MM.1S (cell line): Measurements from ENCODE around the gene GPAT3.

Source experiments
- DNase-seq: peaks from one replicate; pipeline ENCODE4 v3.0.0-alpha.2; 2015
- H2AFZ ChIP-seq: fragments of 300-600 bp; sonication (generic); 2 replicates; pipeline ENCODE4 v1.6.0; 2016; ENCODE audit warnings: antibody characterized with exemption, low read length
- H3F3A ChIP-seq: fragments of 300-600 bp; sonication (generic); 2 replicates; pipeline ENCODE4 v1.6.1; 2016; ENCODE audit warnings: mild to moderate bottlenecking, antibody characterized with exemption, low read length, moderate library complexity, mixed read lengths; ENCODE audit not compliant: insufficient read depth
- H3K27ac ChIP-seq: fragments of 300-600 bp; sonication (generic); 2 replicates; pipeline ENCODE4 v1.5.1; 2016; ENCODE audit warnings: mild to moderate bottlenecking, low read length
- H3K27me3 ChIP-seq: fragments of 300-600 bp; sonication (generic); replicated peaks from 2 replicates; pipeline ENCODE4 v1.6.0; 2016; ENCODE audit warnings: low read length; ENCODE audit not compliant: insufficient read depth
- H3K36me3 ChIP-seq: fragments of 300-600 bp; sonication (generic); replicated peaks from 2 replicates; pipeline ENCODE4 v1.6.1; 2016; ENCODE audit warnings: mild to moderate bottlenecking, low read length, mixed read lengths; ENCODE audit not compliant: insufficient read depth
- H3K4me1 ChIP-seq: fragments of 300-600 bp; sonication (generic); 2 replicates; pipeline ENCODE4 v1.6.1; 2016; ENCODE audit warnings: low read length, mixed read lengths
- H3K4me2 ChIP-seq: fragments of 300-600 bp; sonication (generic); 2 replicates; pipeline ENCODE4 v1.6.0; 2016; ENCODE audit warnings: low read depth, low read length
- H3K4me3 ChIP-seq: fragments of 300-600 bp; sonication (generic); 2 replicates; pipeline ENCODE4 v1.5.1; 2016; ENCODE audit warnings: low read length, mixed read lengths
- H3K79me2 ChIP-seq: fragments of 300-600 bp; sonication (generic); 2 replicates; pipeline ENCODE4 v1.6.1; 2016; ENCODE audit warnings: mixed run types, low read length, mixed read lengths
- H3K9ac ChIP-seq: fragments of 300-600 bp; sonication (generic); 2 replicates; pipeline ENCODE4 v1.6.1; 2016; ENCODE audit warnings: low read length, mixed read lengths
- H3K9me2 ChIP-seq: fragments of 300-600 bp; sonication (generic); replicated peaks from 2 replicates; pipeline ENCODE4 v1.6.1; 2016; ENCODE audit warnings: mild to moderate bottlenecking, low read length, mixed read lengths; ENCODE audit not compliant: insufficient read depth
- H3K9me3 ChIP-seq: fragments of 300-600 bp; sonication (generic); replicated peaks from 2 replicates; pipeline ENCODE4 v1.6.1; 2016; ENCODE audit warnings: mild to moderate bottlenecking, low read length, mixed read lengths; ENCODE audit not compliant: insufficient read depth
- H4K20me1 ChIP-seq: fragments of 300-600 bp; sonication (generic); 2 replicates; pipeline ENCODE4 v1.6.1; 2016; ENCODE audit warnings: mild to moderate bottlenecking, low read length, moderate library complexity, mixed read lengths; ENCODE audit not compliant: insufficient read depth
- EZH2 ChIP-seq: fragments of 300-600 bp; sonication (generic); optimal IDR thresholded peaks from 2 replicates; pipeline ENCODE3; 2017; ENCODE audit warnings: low read depth, mild to moderate bottlenecking, antibody characterized with exemption, low read length, mixed read lengths
- EZH2phosphoT487 ChIP-seq: fragments of 300-600 bp; sonication (generic); IDR thresholded peaks from 2 replicates; pipeline ENCODE4 v1.6.1; 2018; ENCODE audit warnings: antibody characterized with exemption, low read length
- TF ChIP-seq, protein P1 (sequence below): fragments of 300-600 bp; sonication (generic); IDR thresholded peaks from 2 replicates; pipeline ENCODE4 v1.5.1; 2016; ENCODE audit warnings: antibody characterized with exemption, low read length, mixed read lengths

GPAT3 gene

DNA sequence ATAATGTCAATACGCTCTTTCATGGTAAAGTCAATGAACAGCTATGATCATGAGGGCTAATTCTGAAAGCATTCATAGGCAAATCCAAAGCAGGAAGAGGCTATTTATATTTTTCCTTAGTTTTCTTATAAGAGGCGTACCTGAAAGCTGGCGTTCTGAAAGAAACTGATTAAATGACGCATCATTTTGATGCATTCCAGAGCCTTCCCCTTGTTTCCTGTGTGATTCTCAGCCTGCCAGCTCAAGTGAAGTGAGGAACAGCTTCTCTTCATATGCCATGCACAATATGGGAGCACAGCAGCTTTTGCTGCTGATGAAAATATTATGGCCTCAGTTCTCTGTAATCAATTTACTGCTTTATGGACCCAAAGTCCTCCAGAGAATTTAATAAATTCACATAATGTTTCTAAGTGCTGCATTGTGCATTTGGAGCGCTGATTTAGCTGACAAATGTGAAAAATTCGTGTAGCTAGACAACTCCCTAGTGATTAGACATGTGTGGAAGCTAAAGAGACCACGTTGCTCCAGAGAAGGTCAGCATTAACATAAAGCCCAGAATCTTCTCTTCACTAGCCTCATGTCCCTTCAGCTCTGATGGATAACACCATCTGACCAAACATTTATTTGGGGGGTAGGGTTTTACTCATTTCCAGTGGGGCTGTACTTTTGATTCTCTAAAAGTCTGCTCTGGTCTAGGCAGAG lies 110.8 kb downstream of the GPAT3 start:
- H3K4me2 ChIP-seq: no peak overlapping the region
- H3K9me2 ChIP-seq: no peaks in the 10 kb centered on the region
- H3K36me3 ChIP-seq: no peaks in the 10 kb centered on the region
- TF ChIP-seq, protein P1, sequence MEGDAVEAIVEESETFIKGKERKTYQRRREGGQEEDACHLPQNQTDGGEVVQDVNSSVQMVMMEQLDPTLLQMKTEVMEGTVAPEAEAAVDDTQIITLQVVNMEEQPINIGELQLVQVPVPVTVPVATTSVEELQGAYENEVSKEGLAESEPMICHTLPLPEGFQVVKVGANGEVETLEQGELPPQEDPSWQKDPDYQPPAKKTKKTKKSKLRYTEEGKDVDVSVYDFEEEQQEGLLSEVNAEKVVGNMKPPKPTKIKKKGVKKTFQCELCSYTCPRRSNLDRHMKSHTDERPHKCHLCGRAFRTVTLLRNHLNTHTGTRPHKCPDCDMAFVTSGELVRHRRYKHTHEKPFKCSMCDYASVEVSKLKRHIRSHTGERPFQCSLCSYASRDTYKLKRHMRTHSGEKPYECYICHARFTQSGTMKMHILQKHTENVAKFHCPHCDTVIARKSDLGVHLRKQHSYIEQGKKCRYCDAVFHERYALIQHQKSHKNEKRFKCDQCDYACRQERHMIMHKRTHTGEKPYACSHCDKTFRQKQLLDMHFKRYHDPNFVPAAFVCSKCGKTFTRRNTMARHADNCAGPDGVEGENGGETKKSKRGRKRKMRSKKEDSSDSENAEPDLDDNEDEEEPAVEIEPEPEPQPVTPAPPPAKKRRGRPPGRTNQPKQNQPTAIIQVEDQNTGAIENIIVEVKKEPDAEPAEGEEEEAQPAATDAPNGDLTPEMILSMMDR: no peak
- TF ChIP-seq EZH2 (no peak), EZH2phosphoT487 (no peak)
- H3K79me2 ChIP-seq: no peaks in the 10 kb centered on the region
- no peaks in the 10 kb centered on the region for H3K4me1 ChIP-seq
- no peak overlapping the region for H3K4me3 ChIP-seq
- H3K9ac ChIP-seq: no peak overlapping the region
- DNase-seq: no peak
- H4K20me1 ChIP-seq: no peaks in the 10 kb centered on the region
- no peaks in the 10 kb centered on the region for H3F3A ChIP-seq
- H3K9me3 ChIP-seq: no peaks in the 10 kb centered on the region
- H3K27me3 ChIP-seq: no peaks in the 10 kb centered on the region
- no peak overlapping the region for H3K27ac ChIP-seq
- no peak overlapping the region for H2AFZ ChIP-seq

DNA sequence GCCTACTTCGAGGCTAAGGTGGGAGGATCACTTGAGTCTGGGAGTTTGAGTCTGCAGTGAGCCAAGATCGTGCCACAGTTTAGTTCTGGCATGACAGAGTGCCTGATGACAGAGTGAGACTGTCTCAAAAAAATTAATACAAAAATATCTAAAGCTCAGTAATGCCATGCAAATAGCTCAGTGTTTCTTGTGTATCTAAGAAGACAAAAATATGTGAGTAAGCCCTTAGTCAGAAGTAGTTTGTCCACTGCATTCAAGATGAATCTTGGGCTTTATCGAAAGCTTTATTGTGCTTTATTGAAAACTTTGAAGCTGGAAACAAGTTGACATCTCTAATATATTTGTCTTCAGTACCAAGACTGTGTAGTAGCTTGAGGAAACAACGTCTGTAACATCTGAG lies 115.9 kb downstream of the GPAT3 start:
- H4K20me1 ChIP-seq: no peaks in the 10 kb centered on the region
- no peaks in the 10 kb centered on the region for H3K9me2 ChIP-seq
- no peaks in the 10 kb centered on the region for H3K27me3 ChIP-seq
- no peak overlapping the region for H3K4me2 ChIP-seq
- no peaks in the 10 kb centered on the region for H3F3A ChIP-seq
- no peak overlapping the region for H2AFZ ChIP-seq
- no peaks in the 10 kb centered on the region for H3K79me2 ChIP-seq
- H3K4me3 ChIP-seq: no peak overlapping the region
- no peak overlapping the region for H3K27ac ChIP-seq
- no peak overlapping the region for H3K9ac ChIP-seq
- no peak for TF ChIP-seq EZH2phosphoT487
- no peak for TF ChIP-seq EZH2
- TF ChIP-seq, protein P1: no peak
- H3K4me1 ChIP-seq: no peaks in the 10 kb centered on the region
- no peaks in the 10 kb centered on the region for H3K9me3 ChIP-seq
- H3K36me3 ChIP-seq: no peaks in the 10 kb centered on the region
- no peak for DNase-seq
